Sciatic nerve (tissue), 2 donors: Measurements from ENCODE around the gene OTUD7B. TPM values are rescaled to one million over a fixed set of nuclear protein-coding genes. Genes with fewer than 3 reads are reported as not detected.

Experiments
- ATAC-seq: fragments of 200-7000 bp; cut with Tn5 transposase; one replicate; pipeline ENCODE4 v1.9.1; 2020; ENCODE audit warnings: mild to moderate bottlenecking, moderate library complexity
- DNase-seq: peaks from one replicate; pipeline ENCODE4 v3.0.0-alpha.2; 2020; ENCODE audit warnings: low spot score
- intact Hi-C: fragments of 100-400 bp; cut with DNase I; formaldehyde crosslinking; loops from one replicate; pipeline ENCODE4 v1.14.2; 2022
- total RNA-seq: library from RNA; stranded (reverse); fragmentation: NEBNext Ultra II Directional; extraction: Animal tissue kit (Norgen Biotek cat#: 25700); gene quantifications from one replicate; pipeline ENCODE4 v1.2.1, GENCODE V29; 2021
- donor health status: DM: no; HTN: no; CAD: no.
- donor health status: DM: no; HTN: no; CAD: no.

OTUD7B gene
- total RNA-seq, 1 donor from 2014 or later, result 102 TPM

DNA sequence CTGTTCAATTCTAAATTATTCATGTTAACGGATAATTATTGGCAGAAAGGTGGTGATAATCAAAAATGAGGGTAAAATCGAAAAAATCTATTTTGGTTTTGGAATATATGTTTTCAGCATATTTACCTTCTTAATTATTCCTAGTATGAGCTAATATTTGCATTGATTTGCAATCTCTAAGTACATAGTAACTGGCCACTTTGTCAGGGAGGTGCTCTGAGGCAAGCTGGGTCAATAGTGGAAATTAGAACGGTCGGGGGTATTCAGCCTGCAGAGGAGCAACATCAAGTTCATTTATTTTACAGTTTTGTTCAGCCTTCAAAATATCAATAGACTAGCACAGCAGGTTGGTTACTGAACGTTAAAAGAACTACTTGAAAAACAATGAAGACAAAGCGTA, 1.8 kb downstream of the OTUD7B start:
- DNase-seq (no peak), ATAC-seq (no peak)
- intact Hi-C loops, result no loop called here

DNA sequence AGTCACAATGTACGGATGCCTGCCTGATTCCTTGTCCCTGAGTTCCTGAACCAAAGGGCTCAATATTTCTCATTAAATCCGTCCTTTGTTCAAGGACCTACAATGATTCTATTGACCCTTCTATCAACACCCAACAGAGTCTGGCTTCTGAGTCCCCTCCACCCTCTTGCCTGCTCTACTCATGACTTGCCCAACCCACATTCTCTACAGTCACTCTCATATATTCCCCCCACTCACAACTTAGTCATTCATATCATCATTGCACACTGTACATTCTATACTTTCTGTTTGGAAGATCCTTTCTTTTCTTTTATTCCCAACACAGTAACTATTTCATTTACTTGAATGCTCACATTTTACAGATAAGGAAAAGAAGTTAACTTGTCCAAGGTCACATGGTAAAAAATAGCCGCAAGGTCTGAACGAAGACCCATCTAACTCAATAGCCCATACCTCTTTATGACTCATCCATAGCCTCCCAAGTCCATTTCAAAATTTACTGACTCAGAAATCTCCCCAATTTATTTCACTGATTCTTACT, 3.6 kb downstream of the OTUD7B start:
- intact Hi-C loops, result no loop called here
- DNase-seq, result no peak
- ATAC-seq, result no peak

DNA sequence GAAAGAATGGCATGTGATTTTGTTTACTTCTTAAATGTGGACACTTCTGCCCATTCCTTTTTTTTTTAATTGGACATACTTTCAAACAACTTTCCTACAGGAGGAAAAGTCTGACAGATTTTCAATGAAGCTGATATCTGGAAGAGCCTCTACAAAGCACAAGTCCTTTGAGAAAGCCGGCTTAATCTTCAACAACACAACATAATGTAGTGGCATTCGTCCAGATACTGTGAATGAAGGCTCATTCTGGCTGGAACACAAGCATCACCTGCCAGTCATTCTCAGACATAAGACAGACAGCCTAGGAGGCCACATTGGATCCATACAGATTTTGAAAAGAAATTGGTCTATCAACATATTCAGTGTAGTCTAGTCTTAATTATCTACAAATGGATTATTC, 4.9 kb downstream of the OTUD7B start:
- no peak for ATAC-seq
- no peak for DNase-seq
- intact Hi-C loops, result no loop called here

DNA sequence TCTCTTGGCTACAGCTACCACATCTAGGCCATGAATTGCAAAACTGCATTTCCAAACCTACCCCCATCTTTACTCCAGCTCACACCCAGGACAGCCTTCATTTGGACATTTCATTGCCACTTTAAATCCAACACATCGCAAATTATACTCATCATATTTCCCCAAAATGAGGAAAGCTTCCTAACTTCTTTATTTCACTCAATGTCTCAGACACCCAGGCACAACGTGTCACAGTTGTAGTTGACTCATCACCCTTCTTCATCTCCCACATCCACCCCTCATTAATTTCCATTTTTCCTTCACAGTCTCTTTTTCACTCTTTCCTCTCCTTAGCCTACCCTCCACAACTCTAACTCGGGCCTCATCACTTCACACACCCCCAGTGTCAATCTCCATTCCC, 6.7 kb downstream of the OTUD7B start:
- no peak for DNase-seq
- no peak for ATAC-seq
- intact Hi-C loops, result no loop called here

DNA sequence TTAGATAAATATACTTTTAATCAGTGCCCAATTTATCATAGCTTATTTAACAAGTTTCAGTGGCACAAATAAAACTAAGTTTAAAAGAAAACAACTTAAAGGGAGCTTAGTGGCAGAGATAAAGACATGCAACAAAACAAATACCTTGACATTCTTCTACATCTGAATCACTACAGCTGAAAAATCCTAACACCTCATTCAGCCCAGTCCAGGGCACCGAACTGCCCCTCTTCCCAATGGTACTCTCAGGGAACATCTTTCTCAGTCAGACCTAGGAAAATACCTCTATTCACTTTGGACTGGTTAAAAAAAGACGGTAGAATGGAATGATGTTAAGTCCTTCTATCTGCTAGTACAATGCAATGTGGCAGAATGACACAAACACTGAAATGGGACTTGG, 8.3 kb downstream of the OTUD7B start:
- ATAC-seq (no peak), DNase-seq (no peak)
- intact Hi-C loops, result no loop called here

DNA sequence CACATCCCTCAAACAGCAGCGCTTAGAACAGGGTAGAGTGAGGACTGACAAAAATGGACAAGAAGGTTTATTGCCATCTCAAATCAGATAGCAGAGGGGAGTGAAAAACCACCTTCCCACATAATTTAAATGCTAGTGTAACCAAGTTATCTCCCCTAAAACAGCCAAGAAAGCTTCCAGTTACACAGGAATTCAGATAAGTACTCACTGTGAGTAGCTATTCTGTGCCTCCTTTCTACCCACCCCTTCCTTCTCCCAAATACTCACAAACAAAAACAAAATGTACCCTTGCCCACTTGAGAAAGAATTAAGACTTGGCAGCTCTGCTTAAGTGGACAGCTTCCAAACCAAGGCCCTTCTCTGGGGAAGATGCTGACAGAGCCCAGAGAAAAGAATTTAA, 9.1 kb downstream of the OTUD7B start:
- ATAC-seq, result peak; percentile 56
- intact Hi-C loops, result no loop called here

DNA sequence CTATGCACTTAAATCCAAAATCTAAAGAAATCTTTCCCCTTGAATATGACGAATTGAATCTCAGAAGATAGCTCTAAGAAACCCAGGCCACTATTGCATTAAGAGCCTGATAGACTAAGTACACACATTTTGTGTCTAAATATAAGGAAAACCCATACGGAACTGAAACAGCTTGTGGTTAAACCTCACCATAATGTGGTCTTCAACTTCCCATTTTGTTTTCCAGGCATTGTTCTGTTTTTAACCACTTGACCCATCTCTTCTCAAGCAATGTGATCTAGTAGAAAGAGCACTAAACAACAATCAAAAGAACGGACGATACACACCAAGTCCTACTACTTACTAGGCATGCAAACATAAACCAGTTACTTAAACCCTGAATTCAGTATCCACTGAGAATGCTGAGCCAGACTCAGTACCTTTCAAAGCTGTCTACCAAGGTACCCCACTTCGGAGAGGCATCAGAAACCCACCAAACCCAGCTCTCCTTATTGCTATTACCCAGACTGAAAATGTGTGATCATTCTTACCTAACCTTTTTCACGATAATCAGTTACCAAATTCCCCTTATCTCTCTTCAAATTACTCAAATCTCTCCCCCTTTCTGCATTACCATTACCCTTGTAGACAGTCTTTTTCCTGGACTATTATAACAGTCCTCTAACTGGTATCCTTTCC, 12.8 kb downstream of the OTUD7B start:
- ATAC-seq (peak; percentile 34), DNase-seq (no peak)
- intact Hi-C loops, result no loop called here

More for the DNA sequence above, 9.1 kb downstream of the OTUD7B start:
- DNase-seq, result no peak

DNA sequence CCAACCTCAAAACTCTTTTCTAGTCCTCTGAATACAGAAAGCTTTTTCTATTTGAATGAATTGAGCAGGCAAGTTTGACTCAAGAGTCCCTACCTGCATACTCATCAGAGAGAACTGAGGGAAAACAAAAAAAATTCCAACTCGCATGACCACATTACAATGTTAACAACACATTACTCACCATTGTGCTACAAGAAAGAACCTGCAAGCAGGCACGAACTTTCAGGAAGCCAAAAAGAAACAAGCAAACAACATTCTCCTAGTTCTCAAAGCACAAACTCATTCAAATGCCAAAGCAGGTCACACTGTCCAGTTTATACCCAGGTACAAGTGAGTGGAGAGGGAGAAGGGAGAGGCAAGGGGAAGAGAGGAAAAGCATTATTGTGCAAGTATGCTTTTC, 14.6 kb downstream of the OTUD7B start:
- intact Hi-C loops, result no loop called here

DNA sequence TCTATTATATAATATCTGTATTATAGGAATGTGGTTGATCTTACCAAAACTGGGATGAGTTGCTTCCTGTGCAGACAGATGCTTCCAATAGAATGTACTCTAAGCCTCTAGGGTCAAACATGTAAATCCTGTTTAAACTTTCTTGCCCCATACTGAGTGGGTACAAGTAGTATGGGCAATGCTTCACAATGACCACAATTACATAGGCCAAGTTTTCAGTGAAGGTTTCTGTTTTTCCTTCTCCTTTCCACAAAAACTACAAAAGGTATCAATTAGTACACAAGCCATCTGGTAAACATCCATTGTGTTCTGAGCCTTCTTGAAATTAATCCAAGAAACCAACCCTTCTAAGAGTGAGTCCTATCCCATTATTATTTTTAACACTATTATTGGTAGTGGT, 16.8 kb downstream of the OTUD7B start:
- ATAC-seq (no peak), DNase-seq (no peak)
- intact Hi-C loops, result no loop called here

More for the DNA sequence above, 14.6 kb downstream of the OTUD7B start:
- DNase-seq (no peak), ATAC-seq (no peak)

DNA sequence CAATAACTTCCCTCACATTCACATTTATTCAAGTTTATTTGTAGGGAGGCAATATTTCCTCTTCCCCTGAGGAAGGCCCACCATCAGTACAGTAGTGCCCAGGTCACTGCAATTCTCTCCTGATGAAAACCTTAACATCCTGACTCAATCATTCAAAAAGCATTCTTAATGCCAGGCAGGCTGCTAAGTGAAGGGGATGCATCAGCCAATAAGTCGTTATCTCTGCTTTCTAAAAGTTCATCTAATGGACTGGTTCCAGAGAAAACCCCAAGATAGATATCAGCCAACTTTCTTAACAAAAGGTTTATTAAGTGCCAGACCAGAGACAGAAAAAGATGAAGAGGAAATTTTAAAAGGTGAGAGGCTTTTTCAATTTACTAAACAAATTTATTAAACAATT, 17.3 kb downstream of the OTUD7B start:
- intact Hi-C loops, result no loop called here
- ATAC-seq (no peak), DNase-seq (no peak)

DNA sequence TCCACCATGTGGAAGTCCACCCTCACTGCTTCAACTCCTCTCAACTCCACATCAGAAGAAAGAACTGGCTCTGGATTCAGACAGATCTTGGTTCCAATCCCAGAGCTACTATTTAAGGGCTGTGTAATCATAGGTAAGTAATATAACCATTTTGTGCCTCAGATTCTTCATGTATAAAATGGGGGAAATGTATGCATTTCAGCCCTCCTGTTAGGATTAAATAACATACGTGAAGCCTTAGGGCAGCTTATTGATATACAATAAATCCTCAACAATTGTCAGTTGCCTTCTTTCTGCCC, 23.3 kb downstream of the OTUD7B start:
- ATAC-seq, result no peak
- no peak for DNase-seq
- intact Hi-C loops, result no loop called here

DNA sequence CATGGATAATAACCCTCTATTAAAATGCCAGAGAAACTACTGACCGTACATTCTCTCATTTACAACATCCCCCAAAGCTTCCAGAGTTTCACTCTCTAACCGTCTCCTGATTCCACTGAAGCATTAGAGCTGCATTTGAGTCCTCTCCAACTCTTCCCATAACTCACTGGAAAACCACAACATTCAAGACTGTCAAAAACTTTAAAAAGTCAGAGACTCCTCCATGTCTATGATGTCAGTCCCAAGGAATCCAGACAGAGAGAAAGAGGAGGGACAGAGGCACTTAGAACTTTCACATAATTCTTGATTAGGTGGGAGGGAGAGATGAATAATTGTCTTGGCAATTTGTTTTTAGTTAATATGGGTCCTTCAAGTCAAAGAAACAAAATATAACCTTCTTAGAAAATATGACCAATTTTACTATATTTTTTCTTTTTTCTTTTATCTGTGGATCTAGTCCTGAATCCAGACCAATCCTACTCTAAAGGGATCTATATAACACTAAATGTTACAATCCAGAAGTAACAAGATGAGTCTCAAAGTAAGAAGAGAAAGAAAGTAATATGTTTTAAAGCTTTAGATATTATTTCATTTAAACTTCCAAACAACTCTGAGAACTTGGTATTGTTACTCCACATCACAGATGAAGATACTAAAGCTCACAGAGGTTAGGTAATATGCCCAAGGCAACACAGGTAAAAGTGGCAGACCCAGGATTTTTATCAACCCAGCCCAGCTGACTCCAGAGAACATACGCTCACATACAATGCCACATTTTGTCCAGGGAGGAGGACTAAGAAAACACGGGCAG, 23.8 kb downstream of the OTUD7B start:
- intact Hi-C loops, result no loop called here
- DNase-seq (no peak), ATAC-seq (peak; percentile 87)

DNA sequence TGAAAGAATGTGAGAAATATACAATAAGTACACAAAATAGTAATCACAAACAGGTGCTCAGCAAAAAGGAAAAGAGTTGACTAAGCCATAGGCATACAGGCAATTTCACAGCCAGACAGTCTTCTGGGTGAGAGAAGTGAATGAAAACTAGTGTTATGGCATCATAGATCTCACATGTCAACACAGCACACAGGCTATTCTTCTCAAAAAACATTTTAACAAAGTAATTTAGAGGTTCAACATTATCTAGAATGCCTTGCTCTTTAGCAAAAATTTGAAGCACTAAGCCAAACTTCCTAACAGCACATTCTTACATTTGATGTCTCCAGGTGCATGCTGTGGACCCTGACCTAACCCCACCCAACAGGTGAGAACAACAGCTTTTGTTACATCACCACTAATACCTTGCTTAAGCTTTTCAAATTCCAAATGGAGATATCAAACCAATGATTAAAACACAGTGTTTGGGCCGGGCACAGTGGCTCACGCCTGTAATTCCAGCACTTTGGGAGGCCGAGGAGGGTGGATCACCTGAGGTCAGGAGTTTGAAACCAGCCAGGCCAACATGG, 30.5 kb downstream of the OTUD7B start:
- no peak for ATAC-seq

DNA sequence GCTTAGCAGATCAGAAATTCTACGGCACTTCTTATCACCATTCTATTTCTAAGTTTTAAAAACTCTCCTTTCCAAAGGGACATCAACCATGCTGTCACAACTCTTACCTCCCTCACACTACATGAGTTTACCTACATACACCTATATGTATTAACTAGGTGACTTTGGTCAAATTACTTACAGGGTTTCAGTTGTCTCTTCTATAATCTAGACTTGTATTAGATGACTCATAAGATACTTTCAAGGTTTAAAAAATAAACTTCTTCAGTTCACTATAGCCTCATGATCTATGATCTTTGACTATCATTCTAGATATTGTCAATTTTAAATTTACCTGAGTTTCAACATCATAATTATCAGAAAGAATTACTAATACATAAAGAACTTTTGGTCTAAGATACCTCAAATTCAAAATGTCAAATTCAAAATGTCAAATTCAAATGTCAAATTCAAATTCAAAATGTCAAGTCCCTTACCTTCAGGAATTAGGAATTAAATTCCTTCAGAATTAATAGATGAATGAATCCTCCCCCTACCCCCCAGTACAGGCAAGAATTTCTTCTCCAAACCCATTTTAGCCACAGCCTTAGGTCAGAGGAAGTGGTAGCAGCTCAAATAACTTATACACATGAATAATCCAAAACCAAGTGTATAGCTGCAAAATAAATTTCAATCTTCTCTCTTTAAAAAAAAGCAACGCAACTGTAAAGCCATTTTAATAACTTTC, 31.1 kb downstream of the OTUD7B start:
- DNase-seq (no peak), ATAC-seq (no peak)
- intact Hi-C loops, result no loop called here

More for the DNA sequence above, 30.5 kb downstream of the OTUD7B start:
- intact Hi-C loops, result no loop called here
- no peak for DNase-seq

DNA sequence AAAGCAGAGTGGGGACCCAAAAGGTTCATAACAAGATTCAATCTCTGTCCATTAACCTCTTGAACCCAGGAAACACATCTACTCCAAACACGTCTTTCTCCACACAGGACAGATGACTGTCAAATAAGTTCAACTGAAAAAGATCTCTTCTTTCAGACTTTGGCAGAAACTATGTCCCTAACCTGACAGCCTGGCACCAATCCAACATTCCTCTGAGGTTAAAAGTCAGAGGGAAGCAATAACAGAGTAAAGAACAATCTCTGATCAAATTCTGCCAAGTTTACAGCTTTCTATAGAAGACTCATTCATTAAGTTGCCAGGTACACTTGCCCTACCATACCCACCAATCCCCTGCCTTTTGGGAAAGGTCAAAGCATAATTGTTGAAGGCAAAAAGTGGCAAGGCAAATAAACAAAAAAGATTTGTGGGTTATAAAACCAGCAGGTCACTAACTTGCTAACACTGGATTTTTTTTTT, 31.9 kb downstream of the OTUD7B start:
- ATAC-seq, result no peak
- intact Hi-C loops, result no loop called here

DNA sequence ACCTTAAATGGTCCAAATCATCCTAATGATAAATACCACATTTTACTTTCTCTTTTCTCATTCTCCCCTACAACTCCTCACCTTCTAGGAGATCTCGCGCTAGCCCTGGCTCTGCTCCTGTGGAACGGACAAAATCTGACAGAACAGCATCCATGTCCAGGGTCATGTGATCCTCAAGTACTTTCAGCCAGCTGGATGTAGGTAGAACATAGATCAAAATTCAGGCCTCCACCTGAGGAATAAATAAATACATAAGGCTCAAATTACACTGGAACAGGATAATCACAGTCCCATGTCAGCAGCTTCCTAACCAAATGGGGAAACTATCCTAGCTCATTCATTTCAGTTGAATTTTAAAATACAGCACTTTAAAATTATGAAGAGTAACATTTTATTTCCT, 33.2 kb downstream of the OTUD7B start:
- no peak for DNase-seq
- no peak for ATAC-seq
- intact Hi-C loops, result no loop called here

More for the DNA sequence above, 31.9 kb downstream of the OTUD7B start:
- DNase-seq, result no peak

DNA sequence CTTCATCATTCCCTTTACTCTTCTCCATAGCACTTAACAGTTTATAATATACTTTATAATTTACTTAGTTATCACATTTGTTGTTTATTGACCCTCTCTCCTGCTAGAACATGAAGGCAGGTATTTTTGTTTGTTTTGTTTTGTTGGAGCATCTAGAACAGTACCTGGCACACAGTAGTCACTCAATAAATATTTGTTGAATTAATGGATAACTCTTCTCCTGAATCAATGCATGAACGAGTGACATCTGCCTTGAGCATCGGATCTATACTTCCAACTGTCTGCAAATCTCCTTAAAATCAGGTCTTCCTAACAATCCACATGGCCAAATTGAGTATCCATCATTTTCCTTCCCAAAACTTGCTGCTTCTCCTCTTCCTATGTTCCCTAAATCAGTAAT, 38.0 kb downstream of the OTUD7B start:
- intact Hi-C loops, result no loop called here
- DNase-seq (no peak), ATAC-seq (no peak)

DNA sequence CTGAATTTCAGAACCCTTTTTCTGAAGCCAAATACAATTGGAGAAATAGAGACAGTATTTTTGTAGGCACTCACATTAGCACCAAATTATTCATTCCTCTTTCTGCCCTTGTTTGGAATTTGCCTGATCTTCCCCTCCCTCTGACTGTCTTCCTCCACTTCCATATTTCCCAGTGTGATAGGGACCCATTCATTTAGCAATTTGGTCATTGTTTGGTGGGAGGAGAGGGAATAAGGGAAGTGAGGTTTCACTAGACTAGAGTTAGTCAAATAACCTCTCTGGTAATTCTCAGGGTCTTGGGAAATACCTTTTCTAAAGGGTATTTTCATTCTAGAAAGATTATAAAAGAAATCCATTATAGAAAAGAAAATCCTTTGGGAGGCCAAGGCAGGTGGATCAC, 42.9 kb downstream of the OTUD7B start:
- no peak for ATAC-seq

DNA sequence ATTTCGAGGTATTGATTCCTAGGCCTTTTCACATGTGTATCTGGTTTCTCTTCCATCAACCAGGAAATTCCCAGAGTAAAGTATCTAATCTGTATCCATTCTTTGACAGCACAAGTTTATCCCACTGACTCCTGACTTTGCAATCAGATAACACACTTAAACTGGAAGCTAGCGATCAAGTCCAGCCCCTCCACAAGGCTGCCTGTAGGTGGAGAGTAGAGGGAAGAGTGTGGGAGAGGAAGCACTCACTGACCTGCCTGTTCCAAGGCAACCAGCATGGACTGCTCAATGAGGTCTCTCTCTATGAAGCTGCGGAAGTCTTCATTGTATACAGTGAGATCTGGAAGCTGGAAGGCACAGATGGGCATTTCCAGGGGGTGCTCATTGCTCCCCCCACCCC, 43.5 kb downstream of the OTUD7B start:
- intact Hi-C loops, result no loop called here
- ATAC-seq (no peak), DNase-seq (no peak)

More for the DNA sequence above, 42.9 kb downstream of the OTUD7B start:
- DNase-seq, result no peak
- intact Hi-C loops, result no loop called here
